HG03442 (cell line): ENCODE results near the gene PHF21A.
"Not testable (repeated sequence)": the region's sequence is repeated elsewhere in the genome, so short reads cannot be mapped to it uniquely, and the experiment has no call there.

Experiments used
- ATAC-seq: cut with Tn5 transposase; IDR thresholded peaks from one replicate; pipeline ENCODE4 v1.9.1; 2021; ENCODE audit warnings: mild to moderate bottlenecking, moderate library complexity; ENCODE audit not compliant: unreplicated experiment

PHF21A gene

DNA sequence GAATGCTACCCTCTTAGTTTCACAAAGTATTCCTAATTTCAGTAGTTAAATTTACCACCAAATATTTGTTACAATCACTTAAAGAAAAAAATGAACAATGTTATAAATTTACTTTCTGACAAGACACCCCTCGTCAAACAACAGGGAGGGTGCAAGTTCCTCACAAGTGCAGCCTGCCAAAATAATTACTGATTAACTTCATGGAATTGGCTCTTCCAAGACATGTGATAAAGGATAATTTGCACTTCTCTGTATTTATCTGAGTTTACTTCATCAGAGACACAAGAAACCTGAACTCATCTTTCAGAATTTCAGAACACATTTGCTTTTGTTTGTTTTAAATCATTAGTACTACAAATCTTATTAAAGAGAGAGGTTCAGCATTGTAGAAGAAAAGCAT lies 132.3 kb downstream of the PHF21A start:
- no peak for ATAC-seq

DNA sequence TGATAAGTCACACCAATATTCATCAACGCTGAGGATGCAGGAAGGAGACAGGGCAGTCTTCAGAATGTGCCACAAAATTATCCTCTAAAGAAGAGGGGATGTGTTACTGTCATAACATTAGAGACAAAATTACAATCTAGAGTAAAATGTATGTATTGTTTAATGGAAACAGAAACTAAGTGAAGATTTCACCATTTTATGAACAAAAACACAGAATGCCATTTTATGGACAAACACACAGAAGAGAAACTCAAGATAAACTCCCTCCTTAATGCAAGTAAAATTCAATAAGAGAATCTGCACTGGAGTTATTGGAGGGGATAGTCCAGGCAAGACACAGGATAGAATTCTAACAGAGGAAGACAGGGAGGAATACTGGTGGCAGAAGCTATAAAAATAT lies 136.0 kb downstream of the PHF21A start:
- ATAC-seq = no peak

DNA sequence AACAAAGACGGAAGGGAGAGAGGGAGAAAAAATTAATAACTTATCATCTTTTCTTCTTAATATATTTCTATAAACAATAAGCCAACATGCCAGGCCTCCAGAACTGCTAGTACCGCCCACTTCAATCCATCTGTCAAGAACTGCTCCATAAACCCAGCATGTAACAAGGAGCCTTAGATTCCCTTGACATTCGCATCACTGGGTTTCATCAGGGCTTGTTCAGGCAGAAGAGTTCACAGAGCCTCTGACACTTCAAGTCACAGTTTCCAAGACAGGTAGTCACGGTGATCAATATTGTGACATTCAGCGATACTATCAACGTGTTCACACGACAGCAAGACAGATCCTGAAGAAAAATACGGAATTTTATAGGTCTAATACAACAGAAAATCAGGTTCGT lies 137.1 kb downstream of the PHF21A start:
- no peak for ATAC-seq

DNA sequence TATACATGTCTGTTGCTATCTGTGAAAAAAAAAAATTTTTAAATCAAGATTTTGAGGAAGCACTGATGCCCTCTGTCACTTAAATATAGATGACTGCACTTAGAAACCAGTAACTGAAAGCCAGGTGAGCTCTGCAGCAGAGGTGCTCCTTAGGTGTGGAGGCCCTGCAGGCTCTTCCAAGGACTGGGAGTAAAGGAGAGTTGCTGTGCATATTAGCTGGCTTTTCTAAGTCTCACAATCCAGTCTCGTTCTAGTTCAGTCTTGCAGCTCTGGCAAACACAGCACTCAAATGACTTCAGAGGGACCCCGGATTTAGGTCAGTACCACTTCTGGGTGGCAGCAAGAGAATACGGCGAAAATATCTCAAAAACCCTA lies 137.8 kb downstream of the PHF21A start:
- ATAC-seq = no peak

DNA sequence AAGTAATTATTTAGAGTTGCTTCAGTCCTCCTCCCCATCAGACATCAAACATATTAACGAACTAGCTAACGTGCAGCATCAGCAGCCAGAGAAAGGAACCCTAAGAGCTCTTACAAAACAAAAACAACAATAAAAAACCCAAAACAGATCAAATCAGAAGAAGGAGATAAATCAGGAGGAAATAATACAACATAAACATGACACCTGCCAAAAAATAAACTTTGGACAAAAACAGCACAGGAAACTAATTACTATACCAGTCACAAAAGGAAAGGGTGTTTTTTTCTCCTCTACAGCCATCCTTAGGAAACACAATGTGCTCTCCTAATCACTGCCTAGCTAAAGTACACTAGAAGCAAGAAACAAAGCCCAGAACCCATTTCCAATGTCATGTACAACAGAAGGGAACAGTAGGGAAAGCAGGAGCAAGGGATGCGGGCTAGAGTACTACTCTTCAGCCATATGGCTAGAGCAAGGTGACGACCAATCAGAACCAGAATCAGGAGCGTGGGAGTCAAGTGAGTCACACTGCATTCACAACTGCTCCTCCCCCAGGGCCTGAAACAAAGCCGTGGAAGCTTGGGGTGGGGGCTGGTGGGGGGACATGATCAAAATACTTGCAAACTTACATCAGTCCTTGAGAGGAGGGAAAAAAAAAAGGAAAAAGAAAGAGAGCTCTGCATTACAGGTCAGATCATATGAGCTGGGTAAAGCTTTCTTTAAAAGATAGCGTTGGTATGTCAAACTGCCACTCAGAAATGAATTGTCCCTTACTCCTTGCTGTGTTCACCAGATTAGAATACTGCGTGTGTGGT lies 138.4 kb downstream of the PHF21A start:
- ATAC-seq = no peak

DNA sequence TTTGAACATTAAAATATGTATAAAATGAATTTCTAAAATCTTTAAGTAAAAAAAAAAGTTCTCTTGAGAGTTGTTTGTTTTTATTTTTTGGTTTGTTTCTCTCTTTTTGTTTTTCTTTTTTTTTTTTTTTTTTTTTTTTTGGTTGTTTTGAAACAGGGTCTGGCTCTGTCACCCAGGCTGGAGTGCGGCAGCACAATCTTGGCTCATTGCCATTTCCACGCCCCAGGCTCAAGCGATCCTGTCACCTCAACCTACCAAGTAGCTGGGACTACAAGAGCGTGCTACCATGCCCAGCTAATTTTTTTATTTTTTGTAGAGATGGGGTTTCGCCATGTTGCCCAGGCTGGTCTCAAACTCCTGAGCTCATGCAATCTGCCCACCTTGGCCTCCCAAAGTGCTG lies 139.4 kb downstream of the PHF21A start:
- not testable (repeated sequence) for ATAC-seq

DNA sequence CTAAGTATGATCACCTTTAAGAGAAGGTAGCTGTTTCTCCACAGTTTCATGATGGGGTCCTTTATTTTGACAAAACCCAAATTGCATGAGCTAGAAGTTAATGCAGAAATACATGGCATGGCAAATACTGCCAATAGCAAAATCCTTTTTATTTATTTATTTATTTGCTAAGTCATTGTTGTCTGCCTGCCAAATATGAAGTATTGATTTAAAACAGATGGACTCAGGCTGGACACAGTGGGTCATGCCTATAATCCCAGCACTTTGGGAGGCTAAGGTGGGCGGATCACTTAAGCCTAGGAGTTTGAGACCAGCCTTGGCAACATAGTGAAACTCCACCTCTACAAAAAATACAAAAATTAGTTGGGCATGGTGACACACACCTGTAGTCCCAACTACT lies 146.4 kb downstream of the PHF21A start:
- ATAC-seq = no peak

DNA sequence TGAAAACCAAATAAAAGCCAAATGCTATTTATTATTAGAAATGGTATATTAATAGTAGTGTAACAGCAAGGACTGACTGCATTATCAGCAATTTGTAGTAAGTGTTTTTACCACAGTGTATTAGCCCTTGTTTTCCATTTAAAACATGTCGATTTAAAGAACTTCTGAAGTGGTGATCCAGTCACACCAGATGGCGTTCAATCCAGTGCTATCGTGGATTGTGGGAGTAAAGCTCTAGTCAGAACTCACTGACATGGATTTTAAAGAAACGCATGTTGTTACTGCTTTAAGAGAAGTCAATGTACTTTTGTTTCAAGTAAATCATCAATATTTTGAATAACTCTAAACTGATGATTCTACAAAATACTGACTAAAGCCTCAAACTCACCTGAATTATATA lies 147.7 kb downstream of the PHF21A start:
- ATAC-seq = no peak

DNA sequence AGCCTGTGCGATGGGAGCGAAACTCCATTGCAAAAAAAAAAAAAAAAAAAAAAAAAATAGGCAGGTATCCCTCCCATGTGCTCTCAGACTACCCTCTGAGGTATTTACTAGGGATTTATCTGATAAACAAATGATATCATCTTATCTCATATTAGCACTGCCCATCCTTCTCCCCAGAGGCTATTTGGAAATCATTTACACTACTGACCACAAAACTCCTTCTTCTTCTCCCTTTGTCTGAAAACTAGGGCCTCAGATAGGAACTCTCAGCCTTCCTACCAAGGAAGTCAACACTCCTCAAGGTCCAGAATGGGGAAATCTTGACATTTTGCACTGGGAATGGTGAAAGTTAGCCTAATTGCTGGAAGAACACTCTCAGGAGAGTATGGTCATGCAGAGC lies 152.4 kb downstream of the PHF21A start:
- no peak for ATAC-seq

DNA sequence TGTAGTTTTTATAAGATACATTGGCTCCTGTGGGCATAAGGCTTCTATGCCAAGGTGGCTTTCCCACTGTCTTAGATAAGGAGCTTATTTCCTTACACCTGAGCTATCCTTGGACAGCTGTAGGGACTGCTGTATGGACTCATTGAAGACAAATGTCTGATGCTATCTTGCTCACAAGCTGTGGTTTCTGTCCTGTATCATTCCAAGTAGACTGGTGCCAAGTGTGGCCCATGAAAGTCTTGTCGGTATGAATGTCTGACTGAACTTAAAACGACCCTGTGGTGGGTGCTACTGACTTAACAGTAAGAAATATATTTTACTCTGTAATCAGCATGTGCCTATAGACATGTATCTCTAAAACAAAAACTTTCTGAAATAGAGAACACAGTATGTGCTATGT lies 153.7 kb downstream of the PHF21A start:
- ATAC-seq = no peak

DNA sequence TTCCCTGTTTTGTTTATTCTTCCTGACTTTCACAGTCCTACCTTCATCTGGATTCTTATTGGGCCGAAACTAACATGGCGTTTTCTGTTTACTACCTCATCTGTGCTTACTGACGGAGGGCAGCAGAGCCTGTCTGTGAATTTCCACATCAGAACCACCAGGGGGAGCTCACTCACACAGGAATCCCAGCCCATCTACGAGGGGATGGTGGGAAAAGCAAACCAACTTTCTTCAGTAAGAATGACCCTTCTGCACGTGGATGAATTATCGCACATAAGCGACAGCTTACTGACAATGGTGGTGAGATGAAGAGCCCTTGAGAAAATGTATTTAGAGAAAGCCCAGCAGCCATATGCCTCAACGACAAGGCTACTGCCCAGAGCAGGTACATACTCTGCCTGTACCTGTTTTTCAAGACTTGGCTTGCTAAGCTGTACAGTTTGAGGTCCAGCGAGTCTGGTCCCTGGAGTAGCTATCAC lies 156.3 kb downstream of the PHF21A start:
- ATAC-seq = peak; percentile 64

DNA sequence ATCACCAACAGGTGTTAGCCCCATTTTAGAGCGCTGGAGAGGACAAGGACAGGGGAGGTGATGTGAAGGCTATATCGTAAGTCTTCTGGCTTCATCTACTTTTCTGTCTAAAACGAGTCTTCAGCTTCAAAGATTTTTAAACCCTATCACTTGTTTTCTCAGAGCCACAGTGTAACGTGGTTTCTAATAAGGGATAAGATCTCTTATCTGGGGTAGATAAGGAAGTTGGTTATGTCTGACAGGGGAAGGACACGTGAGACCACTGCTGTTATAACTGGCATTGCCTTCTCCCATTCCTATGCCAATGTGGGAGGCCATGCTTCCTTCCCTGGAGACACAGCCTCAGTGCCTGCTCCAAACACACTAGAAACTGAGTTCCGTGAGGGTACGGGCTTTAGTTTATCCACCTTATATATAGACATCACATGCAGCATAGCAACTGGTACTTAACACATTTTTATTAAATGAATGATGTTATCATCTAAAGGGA lies 159.5 kb downstream of the PHF21A start:
- ATAC-seq = no peak

DNA sequence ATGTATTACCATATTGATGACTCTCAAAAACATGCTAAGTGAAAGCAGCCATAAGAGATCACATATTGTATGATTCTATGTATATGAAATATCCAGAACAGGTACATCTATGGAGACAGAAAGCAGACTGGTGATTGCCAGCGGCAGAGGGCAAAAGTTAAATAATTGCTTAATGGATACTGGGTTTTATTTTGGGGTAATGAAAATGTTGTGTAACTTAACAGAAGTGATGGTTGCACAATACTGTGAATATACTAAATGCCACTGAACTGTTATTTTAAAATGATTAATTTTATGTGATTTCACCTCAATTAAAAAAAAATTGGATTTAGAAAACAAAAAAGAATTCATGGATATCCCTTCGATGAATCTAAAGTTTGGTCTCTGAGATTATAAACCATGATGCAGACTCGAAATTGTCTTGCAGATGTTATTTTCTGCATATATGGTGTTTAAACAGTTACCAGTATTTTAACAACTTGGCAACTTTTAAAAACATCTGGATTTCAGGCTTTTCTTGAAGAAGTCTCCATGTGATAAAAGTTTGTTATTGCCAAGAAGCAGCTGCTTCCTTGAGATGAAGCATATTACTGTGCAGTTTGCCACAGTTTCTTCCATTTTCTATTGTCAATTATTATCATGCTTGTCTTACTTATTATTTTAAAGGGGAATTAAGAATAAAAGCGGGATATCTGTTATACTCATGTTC lies 160.7 kb downstream of the PHF21A start:
- no peak for ATAC-seq

DNA sequence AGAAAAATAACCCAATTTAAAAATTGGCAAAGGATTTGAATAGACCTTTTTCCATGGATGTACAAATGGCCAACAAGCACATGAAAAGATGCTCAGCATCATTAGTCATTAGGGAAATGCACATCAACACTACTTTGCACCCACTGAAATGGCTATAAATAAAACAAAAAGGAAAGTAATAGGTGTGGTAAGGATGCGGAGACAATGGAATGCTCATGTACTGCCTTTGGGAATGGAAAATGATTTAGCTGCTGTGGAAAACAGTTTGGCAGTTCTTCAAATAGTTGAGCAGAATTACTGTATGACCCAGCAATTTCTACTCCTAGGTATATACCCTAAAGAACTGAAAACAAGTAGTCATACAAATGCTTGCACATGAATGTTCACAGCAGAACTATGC lies 161.4 kb downstream of the PHF21A start:
- ATAC-seq = no peak

DNA sequence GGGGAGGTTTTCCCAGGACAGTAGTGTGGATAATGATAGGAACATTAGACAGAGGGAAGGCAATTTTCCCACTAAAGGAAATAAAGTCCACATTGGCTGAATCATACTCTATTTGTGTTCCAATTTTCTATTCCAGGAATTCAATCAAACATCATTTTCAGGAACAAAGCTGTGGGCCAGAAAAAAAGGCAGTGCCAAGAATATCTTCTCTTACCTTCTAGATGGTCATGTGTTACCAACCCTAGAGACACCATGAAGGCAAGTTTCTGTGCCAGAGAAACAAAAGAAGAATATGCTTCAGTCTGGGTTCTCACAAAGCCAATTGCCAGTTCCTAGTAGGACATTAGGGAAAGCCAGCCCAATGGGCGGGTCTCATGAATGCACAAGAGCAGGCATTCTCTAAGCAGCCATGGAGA lies 171.3 kb downstream of the PHF21A start:
- ATAC-seq = no peak

DNA sequence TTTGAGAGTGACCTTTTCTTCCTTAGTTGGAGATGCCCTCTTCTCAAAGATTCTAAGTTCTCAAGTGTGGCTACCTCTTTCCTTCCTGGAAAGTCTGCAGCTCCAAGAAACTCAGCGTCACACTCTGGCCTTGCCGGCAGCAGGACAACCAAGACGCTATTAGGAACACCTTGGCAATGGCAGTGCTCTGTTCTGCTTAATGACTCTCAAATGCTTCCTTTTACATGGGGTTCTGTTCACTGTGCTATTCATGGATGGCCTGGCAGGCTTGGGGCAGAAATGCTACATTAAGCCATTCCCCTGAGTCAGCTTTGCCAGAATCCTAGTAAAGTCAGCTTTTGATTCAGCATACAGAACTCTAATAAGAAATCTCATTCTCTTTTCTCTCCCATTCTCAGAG lies 172.9 kb downstream of the PHF21A start:
- no peak for ATAC-seq

DNA sequence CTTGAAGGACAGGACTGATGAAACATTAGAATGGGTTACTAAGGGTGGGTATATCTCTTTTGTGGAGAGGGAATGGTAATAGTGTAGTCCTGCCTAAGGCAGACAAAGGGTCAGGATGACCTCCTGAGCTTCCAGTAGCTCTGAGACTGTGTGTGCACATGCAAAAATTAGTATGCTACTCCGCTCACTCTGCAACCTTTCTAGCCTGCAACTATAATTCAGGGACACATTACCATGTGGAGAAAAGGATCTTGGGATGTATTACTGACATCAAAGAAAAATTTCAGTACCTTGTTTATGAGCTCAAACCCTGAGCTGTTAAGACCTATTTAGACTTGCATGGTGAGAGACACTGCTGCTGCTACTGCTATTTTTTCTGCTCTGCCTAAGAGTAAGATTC lies 173.4 kb downstream of the PHF21A start:
- no peak for ATAC-seq

DNA sequence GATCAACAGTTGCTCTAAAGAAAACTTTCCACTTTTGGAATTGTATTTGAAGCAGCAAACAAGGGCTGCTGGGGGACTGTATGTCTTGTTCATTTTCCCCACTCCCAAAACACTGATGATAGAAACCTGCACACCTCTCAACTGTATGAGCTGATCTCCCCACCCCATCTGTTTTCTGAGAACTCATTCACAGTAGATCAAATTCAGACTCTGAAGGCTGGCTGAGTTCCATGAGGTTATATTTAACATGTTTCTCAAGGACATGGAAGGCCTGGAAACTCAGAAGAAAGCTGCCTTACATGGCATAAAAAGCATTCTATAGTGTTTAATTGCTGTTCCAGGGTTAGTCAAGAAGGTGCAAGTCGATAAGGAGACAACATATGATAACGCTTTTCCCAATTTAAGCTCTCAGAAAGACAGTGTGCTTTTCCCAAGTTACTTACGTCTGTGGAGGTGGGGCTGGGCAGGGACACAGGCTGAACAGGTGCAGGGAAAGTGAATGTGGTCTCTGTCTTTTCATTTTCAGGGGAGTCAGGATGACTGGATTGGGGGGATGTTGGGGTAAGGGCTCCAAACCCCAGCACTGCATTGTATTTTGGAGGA lies 175.8 kb downstream of the PHF21A start:
- ATAC-seq = no peak

DNA sequence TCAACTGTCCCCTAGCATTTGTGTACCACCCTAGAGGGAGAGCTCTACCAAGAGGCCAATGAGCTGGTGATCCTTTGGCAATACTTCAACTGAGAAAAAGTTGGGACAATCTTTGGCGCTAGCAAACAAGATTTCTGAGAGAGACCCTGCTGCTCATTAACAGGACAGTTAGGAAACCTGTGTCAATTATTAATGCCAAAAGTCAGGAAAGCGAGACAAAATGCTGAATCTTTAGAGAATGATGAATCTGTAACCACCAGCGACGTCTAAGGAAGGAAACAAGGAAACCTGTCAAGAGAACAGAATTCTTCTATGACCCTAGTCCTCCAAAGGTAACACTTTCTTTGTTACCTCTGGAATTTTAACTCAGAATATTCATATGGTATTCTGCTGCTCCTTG lies 178.9 kb downstream of the PHF21A start:
- ATAC-seq = no peak

DNA sequence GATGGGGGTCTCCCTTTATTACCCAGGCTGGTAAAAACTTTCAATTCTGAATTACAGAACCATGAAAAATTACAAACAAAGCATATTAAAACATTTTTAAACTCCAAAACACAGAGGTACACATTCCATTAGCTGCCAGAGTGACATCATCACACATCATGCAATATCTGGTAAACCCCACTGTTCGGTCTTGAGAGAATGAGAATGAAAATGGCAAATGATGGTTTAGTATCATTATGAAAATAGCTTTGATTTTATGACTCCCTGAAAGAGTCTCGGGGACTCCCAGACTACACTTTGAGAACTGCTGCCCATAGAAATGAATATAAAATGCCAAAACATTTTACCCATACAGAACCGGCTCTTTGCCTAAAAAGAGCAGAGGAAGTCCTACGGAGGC lies 180.0 kb downstream of the PHF21A start:
- no peak for ATAC-seq

DNA sequence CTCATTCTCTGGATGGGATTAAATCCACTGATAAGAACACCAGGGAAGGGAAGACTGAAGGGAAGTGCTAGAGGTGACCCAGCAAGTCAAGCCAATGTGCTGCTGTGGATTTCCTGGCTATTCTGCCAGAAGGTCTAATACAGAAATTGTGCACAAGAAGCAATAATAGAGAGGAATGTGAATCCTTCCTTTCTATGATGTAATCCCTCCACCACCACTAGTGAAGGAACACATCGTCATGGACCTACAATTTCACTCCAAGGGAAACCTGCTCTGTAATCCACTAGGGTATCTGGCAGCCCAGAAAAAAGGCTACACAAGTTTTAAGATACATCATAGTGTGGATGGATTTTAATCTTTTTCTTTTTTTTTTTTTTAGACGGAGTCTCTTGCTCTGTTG lies 181.4 kb downstream of the PHF21A start:
- no peak for ATAC-seq

DNA sequence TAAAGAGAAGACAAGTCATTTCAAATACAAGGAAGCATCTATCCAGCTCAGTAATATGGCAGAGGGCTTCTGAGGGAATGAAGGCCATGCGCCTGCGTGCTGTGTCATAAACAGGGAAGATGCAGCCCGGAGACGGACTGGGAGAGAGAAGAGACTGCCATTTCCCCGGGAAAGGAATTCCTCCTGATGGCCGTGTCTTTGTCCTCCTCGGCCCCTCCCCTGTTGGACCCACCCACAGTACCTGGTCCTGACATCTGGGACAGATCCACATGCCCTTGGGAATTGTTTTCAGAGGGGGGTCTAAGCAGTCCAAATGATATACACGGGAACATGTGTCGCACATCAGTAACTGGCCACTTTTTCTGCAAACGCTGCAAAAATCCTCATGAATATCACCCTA lies 183.3 kb downstream of the PHF21A start:
- ATAC-seq = no peak
